ENCODE data around the gene TTL. TPM values are rescaled to one million over a fixed set of nuclear protein-coding genes. Genes with fewer than 3 reads are reported as not detected.
"Not testable (repeated sequence)": the region's sequence is repeated elsewhere in the genome, so short reads cannot be mapped to it uniquely, and the experiment has no call there.

The TTL gene
- total RNA-seq, 4 donors from 2014 or later = 14.8 to 25.5 (median 21.2) TPM

DNA sequence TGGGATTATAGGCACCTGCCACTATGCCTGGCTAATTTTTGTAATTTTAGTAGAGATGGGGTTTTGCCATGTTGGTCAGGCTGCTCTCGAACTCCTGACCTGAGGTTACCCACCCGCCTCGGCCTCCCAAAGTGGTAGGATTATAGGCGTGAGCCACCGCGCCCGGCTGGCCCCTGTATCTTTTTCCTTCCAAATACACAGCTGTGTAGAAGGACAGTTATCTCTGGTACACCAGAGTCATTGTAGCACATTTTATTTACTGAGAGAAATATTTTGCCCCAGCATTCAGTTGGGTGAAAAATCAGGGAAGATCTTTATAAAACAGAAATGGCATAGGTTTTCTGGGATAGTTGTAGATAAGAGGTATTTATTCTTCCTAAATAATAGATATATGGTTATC lies 36.9 kb downstream of the TTL start:
- TF ChIP-seq, protein P1, sequence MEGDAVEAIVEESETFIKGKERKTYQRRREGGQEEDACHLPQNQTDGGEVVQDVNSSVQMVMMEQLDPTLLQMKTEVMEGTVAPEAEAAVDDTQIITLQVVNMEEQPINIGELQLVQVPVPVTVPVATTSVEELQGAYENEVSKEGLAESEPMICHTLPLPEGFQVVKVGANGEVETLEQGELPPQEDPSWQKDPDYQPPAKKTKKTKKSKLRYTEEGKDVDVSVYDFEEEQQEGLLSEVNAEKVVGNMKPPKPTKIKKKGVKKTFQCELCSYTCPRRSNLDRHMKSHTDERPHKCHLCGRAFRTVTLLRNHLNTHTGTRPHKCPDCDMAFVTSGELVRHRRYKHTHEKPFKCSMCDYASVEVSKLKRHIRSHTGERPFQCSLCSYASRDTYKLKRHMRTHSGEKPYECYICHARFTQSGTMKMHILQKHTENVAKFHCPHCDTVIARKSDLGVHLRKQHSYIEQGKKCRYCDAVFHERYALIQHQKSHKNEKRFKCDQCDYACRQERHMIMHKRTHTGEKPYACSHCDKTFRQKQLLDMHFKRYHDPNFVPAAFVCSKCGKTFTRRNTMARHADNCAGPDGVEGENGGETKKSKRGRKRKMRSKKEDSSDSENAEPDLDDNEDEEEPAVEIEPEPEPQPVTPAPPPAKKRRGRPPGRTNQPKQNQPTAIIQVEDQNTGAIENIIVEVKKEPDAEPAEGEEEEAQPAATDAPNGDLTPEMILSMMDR (IDR thresholded peaks at IDR 0.05) = no peak
- TF ChIP-seq POLR2A (IDR thresholded peaks at IDR 0.05) = no peak
- DNase-seq (ENCODE audit: low spot score in 2 of 2) = no peak
- WGBS, 2 donors = 86 to 93% methylated on average over 7 of the region's 7 CpGs
- H3K4me3 ChIP-seq (ENCODE audit: low read depth, poor library complexity, severe bottlenecking) = no peak overlapping the region
- intact Hi-C loops (cut with DNase I; ENCODE audit: low total_unique reads) = loop anchor here (10.0 kb wide), 1 partner anchor 54 kb away; no protein-coding TSS in a partner anchor

DNA sequence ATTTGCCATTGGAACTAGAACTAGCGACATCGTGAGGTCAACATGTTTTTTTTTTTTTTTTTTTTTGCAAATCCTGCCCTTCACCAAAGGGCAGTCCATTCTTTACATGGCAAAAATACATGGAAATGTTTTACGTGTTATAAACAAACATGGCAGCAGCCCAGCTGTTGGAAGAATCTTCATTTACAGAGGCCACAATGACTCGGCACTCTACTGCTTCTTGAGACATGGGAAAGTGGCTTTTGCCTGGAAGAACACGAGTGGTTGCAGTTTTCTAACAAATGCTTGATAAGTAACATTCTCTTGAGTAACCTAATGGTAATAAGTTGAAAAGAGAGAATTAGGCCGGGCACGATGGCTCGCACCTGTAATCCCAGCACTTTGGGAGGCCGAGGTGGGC lies 37.5 kb downstream of the TTL start:
- H3K4me3 ChIP-seq (ENCODE audit: low read depth, poor library complexity, severe bottlenecking) = no peak overlapping the region
- intact Hi-C loops (cut with DNase I; ENCODE audit: low total_unique reads) = loop anchor here (10.0 kb wide), 1 partner anchor 55 kb away; no protein-coding TSS in a partner anchor
- no peak for DNase-seq (ENCODE audit: low spot score in 2 of 2)
- 85 to 88% methylated on average over 9 of the region's 9 CpGs for WGBS, 2 donors
- TF ChIP-seq POLR2A (IDR thresholded peaks at IDR 0.05) = no peak
- TF ChIP-seq, protein P1 (IDR thresholded peaks at IDR 0.05) = no peak

DNA sequence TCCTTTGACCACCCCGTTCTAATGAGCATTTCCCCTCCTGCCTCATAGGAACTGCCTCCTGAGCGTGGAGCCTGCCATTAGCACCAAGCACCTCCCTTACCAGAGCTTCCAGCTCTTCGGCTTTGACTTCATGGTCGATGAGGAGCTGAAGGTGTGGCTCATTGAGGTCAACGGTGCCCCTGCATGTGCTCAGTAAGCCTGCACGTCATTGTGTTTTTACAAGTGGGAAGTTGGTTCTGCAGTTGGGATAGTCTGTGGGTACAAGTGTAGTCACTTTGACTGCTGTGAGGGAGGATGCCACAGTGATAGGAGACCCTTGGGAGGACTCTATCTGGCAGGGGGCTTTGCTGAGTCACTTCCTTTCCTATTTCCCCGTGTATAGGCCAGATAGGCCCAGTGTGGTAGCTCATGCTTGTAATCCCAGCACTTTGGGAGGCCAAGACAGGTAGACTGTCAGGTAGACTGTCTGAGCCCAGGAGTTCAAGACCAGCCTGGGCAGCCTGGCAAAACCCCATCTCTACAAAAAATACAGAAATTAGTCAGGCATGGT lies 38.4 kb downstream of the TTL start:
- TF ChIP-seq, protein P1 (IDR thresholded peaks at IDR 0.05) = no peak
- no peak for TF ChIP-seq POLR2A (IDR thresholded peaks at IDR 0.05)
- intact Hi-C loops (cut with DNase I; ENCODE audit: low total_unique reads) = no loop called here
- 95 to 96% methylated on average over 7 of the region's 7 CpGs for WGBS, 2 donors

DNA sequence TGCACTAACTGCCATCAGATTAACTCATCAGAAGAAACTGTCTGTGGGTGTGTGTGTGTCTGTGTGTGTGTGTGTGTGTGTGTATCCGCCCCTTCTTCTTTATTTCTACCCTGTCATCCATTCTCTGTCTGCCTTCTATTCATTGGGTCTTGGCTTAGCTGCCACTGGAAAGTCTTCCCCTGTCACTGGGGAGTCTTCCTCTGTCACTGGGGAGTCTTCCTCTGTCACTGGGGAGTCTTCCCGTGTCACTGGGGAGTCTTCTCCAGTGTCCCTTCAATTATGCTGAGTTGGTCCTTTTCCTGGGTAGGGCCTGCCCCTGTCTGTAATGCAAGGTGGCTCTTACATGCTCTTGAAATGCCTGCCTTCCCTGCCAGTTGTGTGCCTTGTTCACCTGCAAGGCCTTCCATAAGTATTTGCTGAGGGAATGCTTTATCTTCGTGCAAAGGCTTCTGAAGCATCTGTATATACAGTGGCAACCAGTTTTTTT lies 41.4 kb downstream of the TTL start:
- TF ChIP-seq, protein P1 (IDR thresholded peaks at IDR 0.05) = no peak
- no peak for TF ChIP-seq POLR2A (IDR thresholded peaks at IDR 0.05)
- H3K4me3 ChIP-seq (ENCODE audit: low read depth, poor library complexity, severe bottlenecking) = no peak overlapping the region
- intact Hi-C loops (cut with DNase I; ENCODE audit: low total_unique reads) = no loop called here
- DNase-seq (ENCODE audit: low spot score in 2 of 2) = no peak
- WGBS, 2 donors = 86 to 91% methylated on average over 3 of the region's 3 CpGs

More for the DNA sequence above, 38.4 kb downstream of the TTL start:
- DNase-seq (ENCODE audit: low spot score in 2 of 2) = no peak
- no peak overlapping the region for H3K4me3 ChIP-seq (ENCODE audit: low read depth, poor library complexity, severe bottlenecking)

DNA sequence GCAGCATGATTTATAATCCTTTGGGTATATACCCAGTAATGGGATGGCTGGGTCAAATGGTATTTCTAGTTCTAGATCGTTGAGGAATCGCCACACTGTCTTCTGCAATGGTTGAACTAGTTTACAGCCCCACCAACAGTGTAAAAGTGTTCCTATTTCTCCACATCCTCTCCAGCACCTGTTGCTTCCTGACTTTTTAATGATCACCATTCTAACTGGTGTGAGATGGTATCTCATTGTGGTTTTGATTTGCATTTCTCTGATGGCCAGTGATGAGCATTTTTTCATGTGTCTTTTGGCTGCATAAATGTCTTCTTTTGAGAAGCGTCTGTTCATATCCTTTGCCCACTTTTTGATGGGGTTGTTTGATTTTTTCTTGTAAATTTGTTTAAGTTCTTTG lies 42.3 kb downstream of the TTL start:
- intact Hi-C loops (cut with DNase I; ENCODE audit: low total_unique reads); H3K4me3 ChIP-seq (ENCODE audit: low read depth, poor library complexity, severe bottlenecking); DNase-seq (ENCODE audit: low spot score in 2 of 2): not testable (repeated sequence)
- WGBS, 2 donors = 98 to 99% methylated on average over 3 of the region's 3 CpGs

DNA sequence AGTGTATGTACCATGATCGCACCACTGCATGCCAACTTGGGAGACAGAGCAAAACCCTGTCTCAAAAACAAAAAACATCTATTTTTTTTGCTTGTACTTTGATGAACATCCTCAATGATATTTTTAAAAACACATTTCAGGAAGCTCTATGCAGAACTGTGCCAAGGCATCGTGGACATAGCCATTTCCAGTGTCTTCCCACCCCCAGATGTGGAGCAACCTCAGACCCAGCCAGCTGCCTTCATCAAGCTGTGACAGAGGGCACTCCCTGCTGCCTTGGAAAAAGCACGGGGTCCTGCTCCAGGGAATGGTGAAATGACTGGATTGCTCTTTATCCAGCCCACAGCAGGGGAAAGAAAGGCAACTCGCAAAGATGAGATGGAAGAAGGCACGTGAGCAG lies 46.6 kb downstream of the TTL start:
- no peak for DNase-seq (ENCODE audit: low spot score in 2 of 2)
- intact Hi-C loops (cut with DNase I; ENCODE audit: low total_unique reads) = no loop called here
- TF ChIP-seq, protein P1 (IDR thresholded peaks at IDR 0.05) = no peak
- TF ChIP-seq POLR2A (IDR thresholded peaks at IDR 0.05) = no peak
- no peak overlapping the region for H3K4me3 ChIP-seq (ENCODE audit: low read depth, poor library complexity, severe bottlenecking)
- WGBS, 2 donors = 85 to 90% methylated on average over 5 of the region's 5 CpGs
